ENCODE results near the gene PHKA1.
"Not testable (repeated sequence)": the region's sequence is repeated elsewhere in the genome, so short reads cannot be mapped to it uniquely, and the experiment has no call there.

The PHKA1 gene

DNA sequence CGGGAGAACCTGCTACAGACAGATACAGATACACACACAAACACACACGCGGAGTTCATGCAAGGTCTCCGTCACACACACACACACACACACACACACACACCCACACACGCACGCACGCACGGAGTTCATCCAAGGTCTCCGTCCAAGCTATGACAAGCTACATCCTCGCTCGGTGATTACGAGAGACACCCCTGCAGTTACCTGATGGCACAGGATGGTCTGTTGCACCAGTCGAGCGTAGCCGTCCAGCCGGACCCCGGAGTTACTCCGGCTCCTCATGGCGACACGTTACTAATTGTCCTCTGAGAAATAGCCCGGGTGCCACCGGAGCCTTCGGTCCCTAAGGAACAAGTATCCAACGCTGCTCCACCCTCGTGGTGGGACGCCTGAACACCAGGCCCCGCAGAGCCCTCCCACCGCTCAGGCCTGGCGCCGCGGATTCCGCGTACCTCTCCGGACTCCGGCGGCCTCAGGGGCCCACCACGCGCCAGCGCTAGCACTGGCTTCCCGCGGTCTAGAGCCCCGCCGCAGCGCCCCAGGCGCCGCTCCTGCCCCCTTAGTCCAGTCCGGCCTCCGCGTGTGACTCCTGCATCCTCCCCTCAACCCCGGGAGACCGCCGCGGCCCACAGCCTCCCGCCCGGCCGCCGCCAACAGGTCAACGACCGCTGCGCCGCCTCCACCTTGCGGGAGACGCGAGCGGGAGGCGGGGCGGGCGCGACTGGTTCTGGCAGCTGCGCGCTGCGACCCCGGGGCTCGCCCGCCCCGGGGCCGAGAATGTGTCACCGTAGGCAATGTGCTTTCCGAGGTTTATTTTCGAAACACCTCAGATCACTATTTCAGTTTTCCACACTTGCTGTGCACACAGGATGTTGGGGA, at the start of gene PHKA1:
TSS of gene PHKA1 (minus strand) at position 708 of the 879 bp plus-strand sequence. CDS start at position 282, 426 bp downstream.
- DNase-seq, result peak; percentile 31

DNA sequence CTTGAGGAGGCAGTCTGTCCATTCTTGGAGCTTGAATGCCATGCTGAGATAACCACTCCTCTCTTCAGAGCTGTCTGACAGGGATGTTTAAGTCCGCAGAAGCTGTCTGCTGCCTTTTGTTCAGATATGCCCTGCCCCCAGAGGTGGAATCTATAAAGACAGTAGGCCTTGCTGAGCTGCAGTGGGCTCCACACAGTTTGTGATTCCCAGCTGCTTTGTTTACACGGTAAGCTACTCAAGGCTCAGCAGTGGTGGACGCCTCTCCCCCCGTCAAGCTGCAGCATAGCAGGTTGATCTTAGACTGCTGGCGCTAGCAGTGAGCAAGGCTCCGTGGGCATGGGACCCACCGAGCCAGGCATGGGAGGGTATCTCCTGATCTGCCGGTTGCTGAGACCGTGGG, 46.3 kb upstream of the PHKA1 start:
- DNase-seq, result not testable (repeated sequence)

DNA sequence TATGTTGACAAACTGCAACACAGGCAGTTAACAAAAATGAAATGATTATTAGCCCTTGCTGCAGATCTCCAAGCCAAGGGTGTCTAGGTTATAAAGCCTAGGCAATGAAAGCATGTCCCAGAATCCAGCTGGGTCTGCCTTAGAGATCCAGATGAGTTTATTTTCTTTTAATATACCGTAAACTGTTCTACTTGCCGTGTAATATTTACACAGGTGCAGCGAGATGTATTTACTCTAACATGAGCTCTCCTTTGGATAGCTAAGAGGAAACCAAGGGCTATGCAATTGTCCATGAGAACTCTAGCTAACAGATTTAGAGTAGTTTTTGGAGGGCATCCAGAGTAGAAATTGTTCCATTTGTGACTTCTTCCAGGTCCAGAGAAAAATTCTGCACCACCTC, 34.4 kb upstream of the PHKA1 start:
- not testable (repeated sequence) for DNase-seq

DNA sequence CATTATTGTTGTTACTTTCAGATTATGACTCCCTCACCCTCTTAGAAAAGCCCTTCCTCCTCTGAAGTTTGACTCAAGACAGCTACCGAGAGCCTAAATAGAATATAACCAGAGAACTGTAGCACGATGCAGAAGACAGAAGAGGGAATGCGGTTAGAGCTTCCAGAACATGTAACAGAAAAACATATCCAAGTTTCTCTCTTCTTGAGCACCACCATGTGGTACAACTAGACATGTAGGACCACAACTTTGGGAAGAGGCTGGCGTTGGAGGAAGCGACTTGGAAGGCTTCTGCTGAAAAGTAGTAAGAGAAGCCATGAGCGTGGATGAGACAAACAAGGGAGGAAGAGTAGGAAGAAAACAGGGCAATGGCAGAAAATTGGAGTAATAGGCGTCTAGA, 31.4 kb upstream of the PHKA1 start:
- DNase-seq, result not testable (repeated sequence)

DNA sequence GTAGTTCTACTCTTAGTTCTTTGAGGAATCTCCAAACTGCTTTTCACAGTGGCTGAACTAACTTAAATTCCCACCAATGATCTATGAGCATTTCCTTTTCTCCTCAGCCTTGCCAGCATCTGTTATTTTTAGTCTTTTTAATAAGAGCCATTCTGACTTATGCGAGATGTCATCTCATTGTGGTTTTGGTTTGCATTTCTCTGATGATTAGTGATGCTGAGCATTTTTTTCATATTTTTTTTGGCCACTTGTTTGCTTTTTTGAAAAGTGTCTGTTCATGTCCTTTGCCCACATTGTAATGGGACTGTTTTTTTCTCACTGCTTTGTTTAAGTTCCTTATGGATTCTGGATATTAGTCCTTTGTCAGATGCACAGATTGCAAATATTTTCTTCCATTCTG, 21.5 kb upstream of the PHKA1 start:
- no peak for DNase-seq

DNA sequence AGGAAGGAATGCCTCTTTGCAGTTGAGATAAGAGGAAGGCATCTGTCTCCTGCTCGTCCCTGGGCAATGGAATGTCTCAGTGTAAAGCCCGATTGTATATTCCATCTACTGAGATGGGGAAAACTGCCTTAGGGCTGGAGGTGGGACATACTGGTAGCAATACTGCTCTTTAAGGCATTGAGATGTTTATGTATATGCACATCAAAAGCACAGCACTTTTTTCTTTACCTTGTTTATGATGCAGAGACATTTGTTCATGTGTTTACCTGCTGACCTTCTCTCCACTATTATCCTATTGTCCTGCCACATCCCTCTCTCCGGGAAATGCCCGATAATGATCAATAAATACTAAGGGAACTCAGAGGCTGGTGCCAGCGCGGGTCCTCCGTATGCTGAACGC, 19.5 kb upstream of the PHKA1 start:
- not testable (repeated sequence) for DNase-seq

DNA sequence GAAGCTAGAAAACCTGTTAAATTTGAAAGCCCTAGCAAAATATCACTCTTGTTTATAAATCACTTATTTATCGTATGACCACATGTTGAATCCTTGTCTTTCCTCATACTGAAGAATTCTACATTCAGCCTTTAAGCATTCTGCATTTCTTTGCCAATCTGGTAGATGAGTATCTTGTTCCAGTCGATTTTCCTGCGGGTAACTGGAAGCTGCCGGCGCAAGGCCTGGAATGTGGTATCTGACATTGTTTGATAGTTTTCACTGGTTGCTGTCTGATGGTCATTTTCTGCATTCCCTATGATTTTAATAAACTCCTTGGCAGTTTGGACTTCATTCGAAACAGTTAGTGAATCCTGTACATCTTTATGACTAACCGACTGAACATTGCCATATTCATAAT, 13.7 kb upstream of the PHKA1 start:
- DNase-seq, result no peak

DNA sequence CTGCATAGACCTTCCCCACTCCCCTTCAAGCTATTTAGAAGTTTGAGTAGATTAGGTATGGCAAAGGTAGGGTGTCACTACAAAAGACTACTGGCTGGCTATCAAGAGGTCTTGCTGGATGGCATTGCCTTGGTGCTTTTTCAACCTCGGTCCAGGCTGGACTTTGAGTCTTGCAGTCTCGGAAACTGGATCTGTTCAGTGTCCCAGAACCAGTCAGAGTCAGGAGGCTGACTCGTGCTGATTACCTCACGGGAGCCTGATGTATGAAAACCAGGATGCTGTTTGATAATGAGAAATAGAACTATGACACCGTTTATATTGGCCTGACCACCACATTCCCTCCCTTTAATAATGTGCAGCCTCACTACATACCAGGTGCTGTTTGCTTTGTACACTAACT, 2.7 kb upstream of the PHKA1 start:
- no peak for DNase-seq

DNA sequence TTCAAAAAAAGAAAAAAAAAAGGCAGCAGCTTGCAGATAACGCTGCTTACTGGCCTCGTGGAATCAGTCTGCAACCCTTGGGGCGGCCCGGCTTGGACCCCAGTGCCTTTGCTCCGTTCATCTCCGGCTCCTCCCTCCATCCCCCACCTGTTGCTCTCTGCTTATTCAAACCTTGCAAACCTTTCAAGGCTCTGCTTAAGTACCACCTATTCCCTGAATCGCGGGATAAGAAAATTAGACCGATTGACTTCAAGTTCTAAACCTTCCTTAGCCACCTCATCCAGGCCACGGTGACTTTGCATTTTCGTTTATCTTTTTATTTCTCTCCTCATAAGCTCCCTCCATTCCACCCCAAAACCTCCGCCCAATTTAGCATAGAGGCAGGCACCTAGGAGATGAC, 1.4 kb upstream of the PHKA1 start:
- no peak for DNase-seq

DNA sequence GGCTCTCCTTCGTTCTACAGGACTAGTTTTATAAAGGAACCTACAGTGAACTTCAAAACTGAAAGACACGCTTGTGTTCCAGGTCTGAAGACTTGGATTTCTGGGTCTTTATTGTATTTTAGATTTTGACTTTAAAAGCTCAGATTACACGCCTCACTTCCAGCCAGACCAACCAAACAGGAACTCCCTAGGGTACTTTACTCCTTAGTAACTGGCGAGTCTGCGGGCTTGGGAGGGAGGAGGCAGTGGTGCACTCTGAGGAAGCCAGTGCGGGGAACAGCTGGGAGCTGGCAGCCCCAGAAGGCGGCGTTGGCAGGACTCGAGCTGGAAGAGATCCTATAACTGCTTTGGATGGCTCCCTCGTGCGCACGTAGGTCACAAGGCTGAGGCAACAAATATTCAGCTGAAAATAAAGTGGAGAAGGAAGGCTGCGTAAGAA, 391 bp upstream of the PHKA1 start:
- DNase-seq, result peak; percentile 4

DNA sequence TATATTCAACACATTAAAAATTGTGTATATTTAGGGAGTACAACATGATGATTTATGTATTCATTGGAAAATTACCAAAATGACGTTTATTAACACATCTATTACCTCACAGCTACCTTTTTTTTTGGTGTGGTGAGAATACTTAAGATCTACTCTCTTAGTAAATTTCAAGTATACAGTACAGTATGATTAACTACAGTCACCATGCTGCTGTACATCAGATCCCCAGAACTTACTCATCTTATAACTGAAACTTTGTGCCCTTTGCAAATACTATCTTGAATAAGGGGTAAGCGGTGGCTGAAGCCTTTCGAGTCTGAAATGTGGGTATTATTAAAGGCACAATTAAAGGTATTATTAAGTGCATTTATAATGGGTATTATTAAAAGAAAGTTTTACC, 976 bp downstream of the PHKA1 start:
- DNase-seq, result no peak

DNA sequence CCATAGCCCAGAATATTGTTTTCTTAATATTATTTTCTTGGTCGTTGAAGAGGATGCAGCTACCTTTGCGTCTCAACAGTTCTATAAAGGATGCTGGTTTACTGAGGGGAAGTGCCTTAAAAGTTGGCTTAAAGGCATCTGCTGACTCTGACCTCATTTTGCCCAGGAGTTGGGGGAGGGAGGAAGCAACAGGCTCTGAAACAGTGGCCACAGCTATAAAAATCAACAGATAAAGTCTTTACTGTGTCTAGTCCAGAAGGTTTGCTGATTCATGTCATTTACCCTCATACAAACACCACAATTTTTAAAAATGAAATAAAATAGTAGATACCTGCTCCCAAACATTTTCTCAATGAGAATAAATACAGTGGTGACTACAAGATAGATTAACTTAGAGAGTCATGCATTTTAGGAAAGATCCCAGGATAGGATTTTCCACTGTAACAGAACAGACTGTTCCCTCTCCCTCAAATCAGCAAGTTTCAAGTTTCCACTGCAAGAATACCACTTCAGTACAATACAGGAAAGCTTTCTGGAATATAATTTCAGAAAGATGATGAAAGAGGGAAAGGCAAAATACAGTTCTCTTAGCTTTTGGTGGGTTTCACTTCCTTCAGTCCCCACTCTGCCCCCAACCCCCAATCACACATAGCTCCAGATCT, 1.9 kb downstream of the PHKA1 start:
- no peak for DNase-seq

DNA sequence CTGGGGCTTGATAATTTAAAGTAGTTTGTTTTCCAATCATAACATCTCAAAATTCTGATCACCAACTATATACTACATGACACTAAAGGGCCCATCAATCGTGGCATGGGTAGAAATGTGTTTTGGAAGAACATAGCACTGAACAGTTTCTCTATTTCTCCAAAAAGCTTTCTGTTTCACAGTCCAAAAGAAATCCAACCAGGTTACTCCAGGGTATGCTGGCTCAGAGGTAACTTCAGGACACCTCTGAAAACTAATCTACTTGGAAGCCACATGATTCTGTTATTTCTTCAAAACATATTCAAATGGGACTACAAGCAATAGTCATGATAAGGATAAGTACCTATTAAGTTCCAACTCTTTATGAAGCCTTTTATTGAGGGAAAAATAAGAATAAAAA, 8.3 kb downstream of the PHKA1 start:
- DNase-seq, result no peak

DNA sequence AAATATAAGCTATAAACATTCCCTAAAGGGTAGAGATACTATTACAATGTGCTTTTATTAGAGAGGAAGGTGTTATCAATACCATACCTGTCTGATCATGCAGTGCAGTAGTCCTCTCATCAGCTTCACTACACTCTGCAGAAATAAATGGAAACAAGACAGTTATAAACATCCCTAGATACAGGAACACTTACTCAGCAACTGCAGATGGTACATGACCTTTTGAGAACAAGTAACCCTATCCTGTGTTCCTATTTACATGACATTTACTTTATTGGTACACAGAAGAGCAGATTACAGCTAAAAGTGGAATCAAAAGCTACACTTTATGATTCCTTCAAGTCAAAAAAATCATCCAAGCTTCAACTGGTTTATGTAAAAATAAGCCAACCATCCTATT, 9.0 kb downstream of the PHKA1 start:
- no peak for DNase-seq

DNA sequence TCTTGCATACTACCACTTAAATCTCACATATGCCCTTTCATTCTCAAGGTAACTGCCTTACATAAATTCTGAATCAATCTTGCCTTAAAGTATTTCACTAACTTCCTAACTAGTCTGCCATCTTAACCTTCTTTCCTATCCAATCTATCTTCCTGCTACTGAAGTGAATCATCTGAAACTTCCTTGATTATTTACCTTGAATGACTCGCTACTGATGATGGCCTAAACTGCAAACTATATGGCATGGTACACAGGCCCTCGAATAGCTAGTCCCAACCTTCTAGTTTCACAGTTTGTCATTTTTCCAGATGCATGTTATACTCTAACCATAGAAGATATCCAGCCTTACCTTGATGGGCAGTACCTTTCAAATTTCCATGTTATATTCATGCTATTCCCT, 19.9 kb downstream of the PHKA1 start:
- no peak for DNase-seq

DNA sequence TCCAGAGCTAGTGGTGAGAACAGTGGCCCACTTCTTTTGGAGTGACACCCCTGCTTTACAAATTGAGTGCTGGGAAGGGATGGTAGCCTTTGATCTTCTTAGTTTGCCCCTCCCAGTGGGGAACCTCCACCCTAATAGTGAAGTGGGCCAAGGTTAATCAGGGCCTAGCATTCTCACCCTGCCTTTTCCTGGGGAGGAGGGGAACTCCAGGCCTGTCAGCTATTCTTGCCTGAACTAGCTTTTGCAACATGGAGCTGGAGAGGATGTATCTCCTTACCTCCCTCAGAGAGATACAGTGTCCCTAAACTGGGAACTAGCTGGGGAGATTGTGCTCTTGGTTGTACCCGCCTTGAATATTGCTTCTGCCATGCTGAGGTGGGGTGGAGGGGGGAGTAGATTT, 20.6 kb downstream of the PHKA1 start:
- DNase-seq, result no peak

DNA sequence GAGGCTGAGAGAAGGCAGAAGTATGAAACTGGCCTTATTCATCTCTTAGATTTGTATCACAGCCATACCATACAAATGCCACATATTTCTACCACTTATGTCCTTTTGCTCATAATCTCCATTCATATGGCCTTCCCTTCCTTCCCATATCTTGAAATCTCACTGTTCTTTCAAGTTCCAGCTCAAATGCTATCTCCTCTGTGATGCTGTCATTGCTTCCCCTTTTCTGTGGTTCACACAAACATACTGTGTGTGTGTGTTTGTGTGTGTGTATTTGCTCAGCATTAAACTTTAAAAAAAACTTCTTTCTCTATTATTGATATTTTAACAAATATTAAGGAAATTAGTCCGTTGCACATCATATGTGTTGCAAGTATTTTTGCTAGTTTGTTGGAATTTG, 26.7 kb downstream of the PHKA1 start:
- no peak for DNase-seq

DNA sequence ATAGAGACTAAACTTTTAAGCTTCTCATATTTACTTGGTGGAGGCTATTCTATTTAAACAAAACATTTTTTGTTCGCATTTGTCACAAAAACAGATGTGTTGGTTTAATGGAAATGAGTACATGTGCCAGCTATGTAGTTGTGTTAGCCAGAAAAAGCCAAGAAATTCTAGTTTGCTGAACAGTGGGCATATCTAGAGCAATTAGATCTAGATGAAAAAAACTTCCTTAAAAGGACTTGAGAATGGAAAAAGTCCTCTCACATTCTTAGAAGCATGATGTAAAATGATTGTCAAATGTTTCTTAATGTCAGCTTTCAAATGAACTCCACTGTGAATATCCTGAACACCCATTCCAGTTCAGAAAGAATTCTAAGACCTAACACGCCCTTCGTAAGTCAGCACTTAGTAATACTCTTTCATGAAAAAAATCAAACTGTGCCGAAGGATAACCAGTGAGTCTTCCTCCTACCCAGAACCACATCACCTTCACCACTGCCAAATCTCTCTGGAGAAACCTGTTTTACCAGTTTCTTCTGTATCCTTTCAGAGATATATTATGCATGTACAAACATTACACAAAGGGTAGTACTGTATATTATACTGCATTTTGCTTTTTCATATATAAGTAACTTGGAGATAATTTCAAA, 28.2 kb downstream of the PHKA1 start:
- DNase-seq, result peak; percentile 25

DNA sequence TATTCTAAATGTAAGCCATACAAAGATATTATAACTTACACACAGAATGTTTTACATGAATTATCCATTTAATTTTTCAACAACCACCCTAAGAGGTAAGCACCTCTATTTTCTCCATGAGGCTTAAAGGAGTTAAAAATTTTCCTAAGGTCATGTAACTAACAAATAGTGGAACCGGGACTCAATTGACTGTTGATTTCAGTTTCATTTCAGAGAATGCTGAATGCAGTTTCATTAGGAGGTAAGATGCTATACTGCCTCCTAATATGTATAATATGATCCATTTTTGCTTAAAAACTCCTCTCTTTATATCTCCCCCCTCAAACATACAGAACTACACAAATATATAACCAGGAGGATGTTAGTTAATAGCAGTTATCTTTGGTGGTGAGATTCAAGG, 29.1 kb downstream of the PHKA1 start:
- DNase-seq, result no peak

DNA sequence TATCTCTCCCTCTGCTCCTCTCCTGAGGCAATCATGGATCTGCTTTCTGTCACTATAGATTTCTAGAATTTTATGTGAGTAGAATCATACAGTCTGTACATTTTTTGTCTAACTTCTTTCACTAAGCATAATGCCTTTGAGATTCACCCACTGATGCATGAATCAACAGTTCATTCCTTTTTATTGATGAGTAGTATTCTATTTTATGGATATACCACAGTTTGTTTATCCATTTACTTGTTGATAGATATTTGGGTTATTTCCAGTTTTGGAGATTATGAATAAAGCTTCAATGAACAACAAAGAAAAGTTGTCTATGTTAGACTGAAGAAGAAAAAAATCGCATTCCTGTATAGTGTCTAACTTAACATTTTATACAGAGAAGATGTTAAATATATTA, 30.5 kb downstream of the PHKA1 start:
- DNase-seq, result no peak

DNA sequence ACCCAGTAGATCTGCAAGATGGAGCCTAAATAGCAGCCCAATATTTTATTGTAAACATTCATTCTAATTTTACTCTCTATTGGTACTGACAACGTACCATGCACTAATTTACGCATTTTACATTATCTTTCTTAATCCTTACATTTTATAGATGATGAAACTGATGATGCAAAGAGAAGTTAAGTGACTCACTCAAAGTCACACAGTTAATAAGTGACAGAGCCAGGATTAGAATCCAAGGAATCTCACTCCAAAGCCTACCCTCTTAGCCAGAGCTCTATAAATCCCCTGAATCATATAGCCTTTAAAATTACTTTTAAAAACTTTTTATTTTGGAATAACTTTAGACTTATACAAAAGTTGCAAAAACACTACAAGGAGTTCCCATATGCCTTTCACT, 37.6 kb downstream of the PHKA1 start:
- no peak for DNase-seq

DNA sequence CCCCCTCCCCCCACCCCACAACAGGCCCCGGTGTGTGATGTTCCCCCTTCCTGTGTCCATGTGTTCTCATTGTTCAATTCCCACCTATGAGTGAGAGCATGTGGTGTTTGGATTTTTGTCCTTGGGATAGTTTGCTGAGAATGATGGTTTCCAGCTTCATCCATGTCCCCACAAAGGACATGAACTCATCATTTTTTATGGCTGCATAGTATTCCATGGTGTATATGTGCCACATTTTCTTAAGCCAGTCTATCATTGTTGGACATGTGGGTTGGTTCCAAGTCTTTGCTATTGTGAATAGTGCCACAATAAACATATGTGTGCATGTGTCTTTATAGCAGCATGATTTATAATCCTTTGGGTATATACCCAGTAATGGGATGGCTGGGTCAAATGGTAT, 40.2 kb downstream of the PHKA1 start:
- DNase-seq, result not testable (repeated sequence)

DNA sequence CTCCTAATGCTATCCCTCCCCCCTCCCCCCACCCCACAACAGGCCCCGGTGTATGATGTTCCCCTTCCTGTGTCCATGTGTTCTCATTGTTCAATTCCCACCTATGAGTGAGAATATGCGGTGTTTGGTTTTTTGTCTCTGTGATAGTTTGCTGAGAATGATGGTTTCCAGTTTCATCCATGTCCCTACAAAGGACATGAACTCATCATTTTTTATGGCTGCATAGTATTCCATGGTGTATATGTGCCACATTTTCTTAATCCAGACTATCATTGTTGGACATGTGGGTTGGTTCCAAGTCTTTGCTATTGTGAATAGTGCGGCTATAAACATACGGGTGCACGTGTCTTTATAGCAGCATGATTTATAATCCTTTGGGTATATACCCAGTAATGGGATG, 44.6 kb downstream of the PHKA1 start:
- DNase-seq, result not testable (repeated sequence)

DNA sequence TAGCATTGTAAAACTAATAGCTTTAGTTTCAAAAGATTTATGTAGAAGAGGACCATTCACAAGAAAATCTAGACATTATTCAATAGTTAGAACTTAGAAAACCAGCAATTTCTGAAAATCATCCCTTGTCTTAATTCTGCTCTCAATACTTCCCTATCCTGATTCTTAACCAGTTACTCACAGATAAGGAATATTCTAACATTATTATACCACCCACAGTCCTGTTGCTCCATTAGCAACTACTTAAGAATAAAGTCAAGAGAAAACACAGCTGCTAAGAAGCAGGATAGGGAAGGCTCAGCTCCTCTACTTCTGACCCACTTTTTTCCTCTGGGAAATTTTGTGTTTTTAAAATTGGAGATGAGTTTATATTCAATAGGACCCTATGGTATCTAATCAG, 47.7 kb downstream of the PHKA1 start:
- no peak for DNase-seq
